SK-N-SH (cell line): Measurements from ENCODE around the gene CLINT1. TPM values are rescaled to one million over a fixed set of nuclear protein-coding genes. Genes with fewer than 3 reads are reported as not detected.

Source experiments
- CTCF ChIA-PET: fragments of 300-600, 350-600 bp; formaldehyde crosslinking; extraction: SDS; loops from one replicate; lab custom pipeline; 2021; lab: Yijun Ruan, JAX
- POLR2A ChIA-PET: fragments of 350-600 bp; sonication (Branson Sonifier 250); formaldehyde crosslinking; extraction: SDS; loops from one replicate; lab custom pipeline; 2020; ENCODE audit warnings: antibody characterized with exemption, inconsistent platforms; lab: Yijun Ruan, JAX
- DNase-seq: peaks from one replicate; pipeline ENCODE4 v3.0.0; 2012
- H2AFZ ChIP-seq: fragments of 200-600 bp; sonication (generic); 2 replicates; pipeline ENCODE4 v1.8.1; 2016; ENCODE audit warnings: antibody characterized with exemption, mild to moderate bottlenecking, low read depth
- H3F3A ChIP-seq: fragments of 200-600 bp; sonication (generic); replicated peaks from 2 replicates; pipeline ENCODE3; 2016; ENCODE audit warnings: antibody characterized with exemption, mild to moderate bottlenecking; ENCODE audit not compliant: insufficient read depth
- H3K27ac ChIP-seq, 2 experiments: fragments of 200-500 bp in 1 of 2; fragments of 200-600 bp in 1 of 2; sonication (Bioruptor generic) in 1 of 2; sonication (generic), shearing (Covaris generic) in 1 of 2; 2 replicates each; pipeline versions ENCODE4 v1.5.1 to v1.6.1; 2014 to 2016; ENCODE audit warnings: low read depth in 2 of 2, inconsistent platforms in 1 of 2, low read length in 1 of 2, mild to moderate bottlenecking in 1 of 2, mixed read lengths in 1 of 2
- H3K27me3 ChIP-seq: fragments of 200-600 bp; sonication (generic), shearing (Covaris generic); 2 replicates; pipeline ENCODE4 v1.6.1; 2016; ENCODE audit warnings: mixed run types; ENCODE audit not compliant: insufficient read depth
- H3K36me3 ChIP-seq, 2 experiments: fragments of 200-500 bp in 1 of 2; fragments of 200-600 bp in 1 of 2; sonication (Bioruptor generic) in 1 of 2; sonication (generic) in 1 of 2; replicated peaks in 1 of 2; 2 replicates each; pipeline versions ENCODE3 to v1.5.1; 2014 to 2016; ENCODE audit warnings: low read length in 1 of 2, mild to moderate bottlenecking in 1 of 2; ENCODE audit not compliant: insufficient read depth in 2 of 2, control insufficient read depth in 1 of 2
- H3K4me1 ChIP-seq, 2 experiments: fragments of 200-500 bp in 1 of 2; fragments of 200-600 bp in 1 of 2; sonication (Bioruptor generic) in 1 of 2; sonication (generic), shearing (Covaris generic) in 1 of 2; 2 replicates each; pipeline versions ENCODE4 v1.5.1 to v1.6.1; 2014 to 2016; ENCODE audit warnings: low read depth in 1 of 2, low read length in 1 of 2, mixed run types in 1 of 2; ENCODE audit not compliant: insufficient read depth in 2 of 2, control insufficient read depth in 1 of 2
- H3K4me2 ChIP-seq: fragments of 200-600 bp; sonication (generic), shearing (Covaris generic); 2 replicates; pipeline ENCODE4 v1.6.1; 2017; ENCODE audit warnings: mixed run types
- H3K4me3 ChIP-seq, 2 experiments: fragments of 200-500 bp in 1 of 2; fragments of 200-600 bp in 1 of 2; sonication (Bioruptor generic) in 1 of 2; sonication (generic), shearing (Covaris generic) in 1 of 2; 2 replicates each; pipeline versions ENCODE4 v1.5.1 to v1.8.1; 2014 to 2016; ENCODE audit warnings: low read depth in 2 of 2, inconsistent platforms in 1 of 2, low read length in 1 of 2, mild to moderate bottlenecking in 1 of 2, mixed read lengths in 1 of 2, moderate library complexity in 1 of 2
- H3K79me2 ChIP-seq: fragments of 200-600 bp; sonication (generic); 2 replicates; pipeline ENCODE4 v1.8.1; 2017; ENCODE audit warnings: mild to moderate bottlenecking; ENCODE audit not compliant: insufficient read depth
- H3K9ac ChIP-seq: fragments of 200-600 bp; sonication (generic); 2 replicates; pipeline ENCODE4 v1.6.1; 2017; ENCODE audit warnings: mixed run types
- H3K9me2 ChIP-seq: fragments of 200-600 bp; sonication (generic); 2 replicates; pipeline ENCODE4 v1.6.1; 2017; ENCODE audit warnings: mixed run types
- H3K9me3 ChIP-seq: fragments of 200-600 bp; sonication (generic); 2 replicates; pipeline ENCODE4 v1.6.1; 2017; ENCODE audit warnings: mixed run types, mild to moderate bottlenecking, moderate library complexity
- H4K20me1 ChIP-seq: fragments of 200-600 bp; sonication (generic); 2 replicates; pipeline ENCODE4 v1.6.1; 2017; ENCODE audit warnings: mild to moderate bottlenecking, mixed run types; ENCODE audit not compliant: insufficient read depth
- CTCF ChIP-seq: fragments of 200-600 bp; sonication (generic); IDR thresholded peaks from 2 replicates; pipeline ENCODE4 v1.6.1; 2017; ENCODE audit warnings: antibody characterized with exemption, mild to moderate bottlenecking, moderate library complexity
- ELF1 ChIP-seq: IDR thresholded peaks from 2 replicates; pipeline ENCODE4 v1.4.0; 2012
- FOXJ3 ChIP-seq: sonication (generic); formaldehyde crosslinking; IDR thresholded peaks from 2 replicates; pipeline ENCODE4 v1.5.1; 2020; ENCODE audit warnings: mild to moderate bottlenecking, missing genetic modification reagents
- FOXM1 ChIP-seq: IDR thresholded peaks from 2 replicates; pipeline ENCODE4 v1.4.0; 2012; ENCODE audit warnings: low read depth, mild to moderate bottlenecking
- GABPA ChIP-seq: IDR thresholded peaks from 2 replicates; pipeline ENCODE4 v1.4.0; 2012; ENCODE audit warnings: low read depth, mild to moderate bottlenecking
- GATA2 ChIP-seq: sonication (generic); formaldehyde crosslinking; IDR thresholded peaks from 2 replicates; pipeline ENCODE4 v1.5.0; 2020; ENCODE audit warnings: mild to moderate bottlenecking, missing genetic modification reagents
- IRF3 ChIP-seq: fragments of 150-350 bp; IDR thresholded peaks from 2 replicates; pipeline ENCODE4 v1.6.1; 2016; ENCODE audit warnings: mild to moderate bottlenecking, low read depth, low read length
- JUND ChIP-seq: IDR thresholded peaks from 2 replicates; pipeline ENCODE4 v1.4.0; 2012
- MEF2A ChIP-seq: IDR thresholded peaks from 2 replicates; pipeline ENCODE4 v1.4.0; 2012; ENCODE audit warnings: low read depth, borderline replicate concordance
- MXI1 ChIP-seq: IDR thresholded peaks from 2 replicates; pipeline ENCODE4 v1.6.1; 2012; ENCODE audit warnings: mild to moderate bottlenecking, low read depth, low read length, improper control_type of control experiment
- PBX3 ChIP-seq: IDR thresholded peaks from 2 replicates; pipeline ENCODE4; 2012
- POLR2AphosphoS5 ChIP-seq: IDR thresholded peaks from 2 replicates; pipeline ENCODE4 v1.6.1; 2012; ENCODE audit warnings: low read depth, low read length
- RAD21 ChIP-seq: IDR thresholded peaks from 2 replicates; pipeline ENCODE4 v1.6.1; 2012; ENCODE audit warnings: mild to moderate bottlenecking, low read length
- RCOR1 ChIP-seq: fragments of 150-350 bp; IDR thresholded peaks from 2 replicates; pipeline ENCODE4 v1.6.1; 2017; ENCODE audit warnings: antibody characterized with exemption, low read length
- SMC3 ChIP-seq: IDR thresholded peaks from 2 replicates; pipeline ENCODE4 v1.6.1; 2012; ENCODE audit warnings: low read depth, low read length, improper control_type of control experiment
- TAF1 ChIP-seq: IDR thresholded peaks from 2 replicates; pipeline ENCODE4 v1.6.1; 2012; ENCODE audit warnings: low read depth, mild to moderate bottlenecking, low read length, moderate library complexity, borderline replicate concordance
- TCF12 ChIP-seq: IDR thresholded peaks from 2 replicates; pipeline ENCODE4 v1.4.0; 2012
- USF2 ChIP-seq: fragments of 150-350 bp; IDR thresholded peaks from 2 replicates; pipeline ENCODE4 v1.6.1; 2017; ENCODE audit warnings: antibody characterized with exemption, low read length, low read depth, borderline replicate concordance
- YY1 ChIP-seq: IDR thresholded peaks from 2 replicates; pipeline ENCODE4 v1.4.0; 2012; ENCODE audit warnings: low read depth, mild to moderate bottlenecking
- ZBTB33 ChIP-seq: IDR thresholded peaks from 2 replicates; pipeline ENCODE4 v1.4.0; 2012; ENCODE audit warnings: low read depth, borderline replicate concordance
- WGBS: methylation state at CpG from one replicate; pipeline ENCODE4 v1.1.6; 2017; ENCODE audit warnings: low lambda C conversion rate; 5-methylcytosine and 5-hydroxymethylcytosine counted together
- polyA plus RNA-seq, 3 experiments: library from polyadenylated mRNA; depleted of rRNA; stranded (reverse); fragments of >200 nt; gene quantifications; 2 replicates each; pipeline ENCODE4 v1.2.3, GENCODE V29; 2012

The CLINT1 gene
- polyA plus RNA-seq, 1 of the 3 experiments (the other 2 are of a cell fraction), result 65.4 TPM

- H3K9me2 ChIP-seq, result no peaks in the 10 kb centered on the region
- H2AFZ ChIP-seq, result peak overlapping the region; percentile 74; the same call in 1 of the 2 replicates
- H3K4me3 ChIP-seq, result peak overlapping the region; percentile 76 to 83; a peak in 3 of 4 replicates
- ChIA-PET POLR2A (no interaction called here), CTCF (interaction anchor here (0.7 to 3.6 kb wide), 5 partner anchors 9 to 349 kb away, joined by 3 to 41 read pairs (median 4); no protein-coding TSS in a partner anchor)
- 78% methylated on average over 4 of the region's 4 CpGs for WGBS
- peak overlapping the region; percentile 83 for H3K4me2 ChIP-seq
- H3K27ac ChIP-seq, result peak overlapping the region in 1 of 2 experiments; percentile 56; a peak in 2 of 4 replicates
- H3K9ac ChIP-seq, result peak overlapping the region; percentile 73; the same call in 1 of the 2 replicates
- peaks cover 52% of the 10 kb centered on the region; the same call in 1 of the 2 replicates for H3K79me2 ChIP-seq
- peaks cover 21% of the 10 kb centered on the region for H3F3A ChIP-seq
- peaks cover 12 to 18% of the 10 kb centered on the region in 2 experiments; a peak in 3 of 4 replicates for H3K4me1 ChIP-seq
- peak; percentile 62 for DNase-seq
- no peaks in the 10 kb centered on the region for H3K9me3 ChIP-seq
- H4K20me1 ChIP-seq, result no peaks in the 10 kb centered on the region
- TF ChIP-seq USF2 (no peak), GATA2 (CRISPR knock-in tag) (peak; percentile 42), MEF2A (no peak), FOXM1 (no peak), JUND (no peak), POLR2AphosphoS5 (no peak), RAD21 (no peak), PBX3 (no peak), SMC3 (no peak), CTCF (no peak), IRF3 (no peak), YY1 (no peak), ZBTB33 (no peak), TAF1 (no peak), RCOR1 (peak; percentile 74), MXI1 (no peak; the same call in 1 of the 2 replicates), ELF1 (no peak), FOXJ3 (CRISPR knock-in tag) (no peak), GABPA (no peak), TCF12 (peak; percentile 16; the same call in 1 of the 2 replicates)
- H3K27me3 ChIP-seq, result no peaks in the 10 kb centered on the region
- peaks cover 0 to 1% of the 10 kb centered on the region in 2 experiments for H3K36me3 ChIP-seq
Measured at GRCh38 chr5:157745041-157745456, 113.9 kb downstream of the CLINT1 start.
